Stimulated activated naive CD8-positive, alpha-beta T cell treated with anti-CD3 and anti-CD28 coated beads, Interleukin-15, Interleukin-2, amounts not matched to agents 100 U/mL and 50 U/mL, for 24 hours (primary cell): ENCODE measurements around the gene SLA2.
"Not testable (repeated sequence)": the region's sequence is repeated elsewhere in the genome, so short reads cannot be mapped to it uniquely, and the experiment has no call there.

Experiments
- ATAC-seq: fragments of 150-1000 bp; cut with Tn5 transposase; one replicate; pipeline ENCODE4 v1.10.0; 2021
- DNase-seq: peaks from one replicate; pipeline ENCODE4 v3.0.0; 2021

SLA2 gene

DNA sequence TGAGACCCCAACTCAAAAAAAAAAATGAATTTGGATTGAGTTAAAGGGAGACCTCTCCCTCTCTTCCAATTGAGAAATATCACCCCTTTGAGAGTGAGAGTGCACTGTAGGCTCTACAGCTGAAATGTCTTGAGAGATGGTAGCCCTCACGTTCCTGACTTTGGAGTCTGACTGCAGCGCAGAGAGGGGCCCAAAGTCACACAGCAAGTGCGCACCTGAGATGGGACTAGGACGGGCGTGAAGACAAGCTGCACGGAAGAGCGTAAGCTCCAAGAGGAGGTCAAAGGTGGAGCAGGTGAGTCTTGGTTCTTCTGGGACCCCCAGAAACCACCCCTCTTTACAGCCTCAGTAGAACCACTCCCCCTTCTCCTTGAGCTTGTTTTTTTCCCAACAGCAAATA lies 643 bp downstream of the SLA2 start:
- DNase-seq (no peak), ATAC-seq (no peak)

DNA sequence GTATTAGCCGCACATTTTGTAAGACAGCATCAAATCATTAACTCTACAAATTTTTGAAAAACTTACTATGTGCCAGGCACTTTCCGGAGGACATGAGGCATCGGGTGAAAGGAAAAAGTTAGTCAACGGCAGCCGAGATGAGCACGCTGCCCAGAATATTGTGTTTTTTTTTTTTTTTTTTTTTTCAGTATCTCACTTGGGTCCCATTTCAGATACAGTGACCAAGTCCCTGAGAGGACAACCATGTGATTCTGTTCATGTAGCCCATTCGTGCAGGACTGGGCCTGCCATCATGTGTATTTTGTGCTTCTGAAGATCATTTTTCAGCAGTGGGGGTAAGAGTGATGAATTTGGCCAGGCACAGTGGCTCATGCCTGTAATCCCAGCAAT lies 1.3 kb downstream of the SLA2 start:
- peak; percentile 63 for ATAC-seq
- peak; percentile 51 for DNase-seq

- peak; percentile 83 for ATAC-seq
- DNase-seq: peak; percentile 69
Measured at GRCh38 chr20:36644032-36644705, 1.8 kb downstream of the SLA2 start.

- no peak for DNase-seq
- ATAC-seq: no peak
Measured at GRCh38 chr20:36642136-36642535, 3.9 kb downstream of the SLA2 start.

DNA sequence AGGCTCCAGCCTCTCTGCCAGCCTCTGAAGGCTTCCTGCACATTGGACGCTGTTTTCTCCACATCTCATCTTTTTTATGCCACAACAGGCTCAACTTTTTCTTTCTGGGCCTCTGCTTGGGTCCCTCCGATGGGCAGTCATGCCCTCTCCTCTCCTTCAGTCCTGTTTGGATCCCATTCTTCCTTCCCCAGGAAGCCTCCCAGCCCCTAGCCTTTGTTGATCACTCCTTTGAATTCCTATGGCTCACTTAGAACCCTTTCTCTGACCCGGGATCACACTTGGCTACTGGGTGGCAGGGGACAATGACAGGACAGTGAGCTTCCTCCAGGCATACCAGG lies 4.5 kb downstream of the SLA2 start:
- ATAC-seq (no peak), DNase-seq (no peak)

- not testable (repeated sequence) for ATAC-seq, DNase-seq
Measured at GRCh38 chr20:36638876-36639400, 7.1 kb downstream of the SLA2 start.

- no peak for ATAC-seq
- no peak for DNase-seq
Measured at GRCh38 chr20:36634342-36634741, 11.7 kb downstream of the SLA2 start.

- no peak for DNase-seq
- ATAC-seq: no peak
Measured at GRCh38 chr20:36633285-36633772, 12.7 kb downstream of the SLA2 start.

- DNase-seq (no peak), ATAC-seq (no peak)
Measured at GRCh38 chr20:36632487-36633284, 13.3 kb downstream of the SLA2 start.

DNA sequence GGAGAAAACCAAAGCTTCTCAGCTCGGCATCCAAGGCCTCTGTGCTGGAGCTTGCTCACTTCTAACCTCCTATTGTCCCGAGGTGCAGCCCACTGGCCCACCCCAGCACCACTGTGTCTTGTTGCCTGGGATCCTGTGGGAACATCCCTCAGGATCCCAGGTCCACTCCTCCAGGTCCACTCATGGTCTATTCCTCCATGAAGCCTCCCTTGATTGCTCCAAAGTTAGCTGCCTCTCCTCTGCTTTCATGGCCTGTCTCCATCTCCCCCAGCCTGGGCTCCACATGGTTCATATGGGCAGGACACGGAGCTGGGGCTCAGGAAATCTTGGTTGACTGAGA lies 13.9 kb downstream of the SLA2 start:
- no peak for DNase-seq
- ATAC-seq: no peak

DNA sequence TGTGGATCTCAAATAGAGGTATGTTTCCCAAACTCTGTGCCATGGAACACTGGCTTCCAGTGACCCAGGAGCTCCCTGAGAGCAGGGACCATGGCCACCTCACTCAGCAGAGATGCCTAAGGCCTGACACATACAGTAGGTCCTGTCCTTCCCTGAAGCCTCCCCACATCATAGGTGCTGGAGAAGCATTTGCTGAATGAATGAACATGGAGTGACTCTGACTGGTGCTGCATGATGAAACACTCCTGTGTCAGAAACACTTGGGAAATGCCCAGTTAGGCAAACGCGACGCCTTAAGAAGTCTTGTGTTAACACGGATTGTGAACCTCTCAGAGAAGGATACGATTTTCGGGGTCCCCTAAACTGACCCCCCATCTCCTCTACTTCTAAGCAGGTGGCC lies 14.3 kb downstream of the SLA2 start:
- no peak for DNase-seq
- no peak for ATAC-seq

DNA sequence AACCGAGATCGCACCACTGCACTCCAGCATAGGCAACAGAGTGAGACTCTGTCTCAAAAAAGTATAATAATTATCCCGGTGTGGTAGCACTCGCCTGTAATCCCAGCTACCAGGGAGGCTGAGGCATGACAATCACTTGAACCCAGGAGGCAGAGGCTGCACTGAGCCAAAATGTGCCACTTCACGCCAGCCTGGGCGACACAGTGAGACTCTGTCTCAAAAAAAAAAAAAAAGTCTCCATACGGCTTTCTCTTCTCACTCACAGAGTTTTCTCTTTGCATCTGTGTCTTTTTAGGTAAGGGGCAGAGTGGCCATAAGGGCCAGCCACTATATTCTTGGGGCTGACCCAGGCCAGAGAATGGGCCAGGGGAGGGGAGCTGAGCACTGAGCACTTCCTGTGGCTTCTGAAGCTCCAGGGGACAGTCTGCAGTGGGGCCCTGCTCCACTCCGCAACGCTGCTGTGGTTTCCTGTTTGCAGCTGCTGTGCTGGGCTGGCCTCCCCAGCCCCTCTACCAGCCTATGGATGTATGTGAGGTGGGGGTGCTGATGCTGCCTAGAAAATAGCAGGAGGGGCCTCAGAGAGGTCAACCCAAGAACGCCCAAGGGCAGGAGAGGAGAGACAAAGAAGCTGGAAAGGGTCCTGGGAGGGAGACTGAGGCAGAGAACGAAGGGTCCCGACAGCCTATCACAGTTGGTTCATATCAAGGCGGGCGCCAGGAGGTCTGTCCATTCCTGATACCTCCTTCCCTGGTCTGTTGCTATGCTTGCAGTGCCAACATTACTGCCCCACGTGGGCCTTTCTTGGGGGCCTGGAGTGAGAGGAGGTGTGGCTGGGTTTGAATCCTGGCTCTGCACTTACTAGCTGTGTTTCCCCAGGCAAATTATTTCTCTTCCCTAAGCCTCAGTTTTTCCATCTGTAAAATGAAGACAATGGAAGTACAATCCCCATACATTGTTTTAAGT lies 16.0 kb downstream of the SLA2 start:
- peak; percentile 80 for ATAC-seq

DNA sequence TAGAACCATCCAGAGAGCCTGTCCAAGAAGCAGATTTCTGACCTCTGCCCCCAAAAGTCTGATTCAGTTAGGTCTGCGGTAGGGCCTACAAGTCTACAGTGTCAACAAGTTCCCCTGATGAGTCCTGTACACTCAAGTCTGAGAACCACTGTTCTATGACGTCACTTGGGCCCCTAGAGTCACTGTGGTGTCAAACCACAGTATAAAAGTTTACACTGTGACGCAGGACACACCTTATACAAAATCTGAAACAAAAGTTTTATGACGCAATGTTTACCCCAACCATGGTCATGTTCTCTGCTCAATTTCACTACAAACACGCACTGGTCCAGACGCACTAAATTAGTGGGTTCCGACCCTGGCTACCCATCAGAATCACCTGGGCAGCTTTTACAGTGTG lies 17.9 kb downstream of the SLA2 start:
- no peak for DNase-seq
- peak; percentile 45 for ATAC-seq

More for the DNA sequence above, 16.0 kb downstream of the SLA2 start:
- peak; percentile 63 for DNase-seq

DNA sequence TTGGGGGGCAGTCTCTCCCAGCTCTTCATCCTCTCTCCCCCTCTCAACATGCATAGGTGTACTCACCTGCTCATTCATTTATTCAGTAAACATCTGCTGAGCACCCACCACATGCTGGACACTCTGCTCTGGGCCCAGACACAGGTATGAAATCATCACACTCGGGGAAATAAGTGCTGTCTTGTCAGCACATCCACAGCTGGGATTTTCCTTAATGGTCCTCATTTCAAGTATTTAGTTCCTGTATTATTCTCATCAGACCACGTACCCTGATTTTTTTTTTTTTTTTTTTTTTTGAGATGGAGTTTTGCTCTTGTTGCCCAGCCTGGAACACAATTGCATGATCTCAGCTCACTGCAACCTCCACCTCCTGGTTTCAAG lies 21.1 kb downstream of the SLA2 start:
- ATAC-seq: no peak
- no peak for DNase-seq

- no peak for DNase-seq
- ATAC-seq: no peak
Measured at GRCh38 chr20:36624068-36624943, 21.7 kb downstream of the SLA2 start.

DNA sequence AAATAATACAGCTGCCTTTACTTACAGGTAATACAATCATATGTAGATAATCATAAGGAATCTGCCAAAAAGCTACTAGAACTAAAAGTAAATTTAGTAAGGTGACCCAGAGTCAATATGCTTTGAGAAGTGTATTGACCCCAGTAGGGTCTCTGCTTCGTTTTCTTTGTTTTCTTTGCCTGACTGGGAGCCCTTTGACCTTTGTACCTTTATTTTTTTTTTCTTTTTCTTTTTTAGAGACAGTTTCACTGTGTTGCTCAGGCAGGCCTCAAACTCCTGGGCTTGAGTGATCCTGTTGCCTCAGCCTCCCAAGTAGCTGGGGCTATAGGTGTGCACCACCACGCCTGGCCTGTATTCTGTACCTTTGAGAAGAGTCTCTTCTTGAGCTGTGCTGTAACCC lies 22.6 kb downstream of the SLA2 start:
- DNase-seq: no peak
- ATAC-seq: no peak

DNA sequence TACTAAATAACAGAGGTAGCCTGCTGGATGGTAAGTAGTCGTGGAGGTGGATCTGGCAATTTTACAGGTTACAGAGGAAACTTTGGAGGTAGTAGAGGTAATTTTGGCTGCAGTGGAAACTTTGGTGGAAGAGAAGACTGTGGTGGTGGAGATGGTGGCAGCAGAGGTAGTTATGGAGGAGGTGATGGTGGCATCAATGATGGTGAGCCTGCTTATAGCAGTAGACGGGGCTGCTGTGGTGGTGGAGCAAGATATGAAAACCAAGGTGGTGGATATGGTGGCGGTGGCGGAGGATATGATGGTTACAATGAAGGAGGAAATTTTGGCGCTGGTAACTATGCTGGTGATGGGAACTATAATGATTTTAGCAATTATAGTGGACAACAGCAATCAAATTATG lies 25.1 kb downstream of the SLA2 start:
- ATAC-seq (no peak), DNase-seq (no peak)

DNA sequence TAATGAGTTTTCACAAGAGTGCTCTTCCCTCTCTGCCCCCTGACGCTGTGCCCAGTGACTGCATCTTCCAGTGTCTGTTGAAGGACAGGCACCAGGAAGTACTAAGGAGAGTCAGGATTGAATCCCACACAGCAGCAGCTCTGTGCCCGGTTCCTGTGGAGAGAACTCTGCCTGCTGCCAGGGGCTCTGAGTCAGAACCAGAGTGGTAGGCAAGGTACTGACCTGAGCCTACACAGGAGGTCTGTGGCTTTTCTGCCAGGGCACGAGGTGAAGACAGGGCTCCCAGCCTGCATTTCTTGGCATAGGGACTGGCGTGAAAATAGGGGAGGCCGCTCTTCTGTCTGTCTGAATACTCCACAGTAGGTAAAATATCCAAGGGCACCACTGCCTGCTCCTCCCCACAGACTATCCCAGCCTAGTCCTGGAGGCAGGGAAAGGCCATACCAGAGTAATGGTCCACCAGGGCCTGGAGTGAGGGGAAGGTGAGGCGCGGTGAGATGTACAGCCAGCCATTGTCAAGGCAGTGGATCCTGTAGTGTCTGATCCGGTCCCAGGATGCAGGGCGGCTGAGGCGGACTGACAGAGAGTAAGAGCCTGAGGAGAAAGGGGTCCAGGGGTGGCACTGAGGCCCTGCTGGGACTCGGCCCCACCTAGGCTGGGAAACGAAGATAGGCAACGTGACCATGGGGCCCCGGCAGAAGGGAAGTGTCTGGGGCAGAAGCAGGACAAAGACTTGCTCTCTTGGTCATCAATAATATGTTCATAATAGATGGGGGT lies 31.0 kb downstream of the SLA2 start:
- no peak for ATAC-seq
- no peak for DNase-seq

DNA sequence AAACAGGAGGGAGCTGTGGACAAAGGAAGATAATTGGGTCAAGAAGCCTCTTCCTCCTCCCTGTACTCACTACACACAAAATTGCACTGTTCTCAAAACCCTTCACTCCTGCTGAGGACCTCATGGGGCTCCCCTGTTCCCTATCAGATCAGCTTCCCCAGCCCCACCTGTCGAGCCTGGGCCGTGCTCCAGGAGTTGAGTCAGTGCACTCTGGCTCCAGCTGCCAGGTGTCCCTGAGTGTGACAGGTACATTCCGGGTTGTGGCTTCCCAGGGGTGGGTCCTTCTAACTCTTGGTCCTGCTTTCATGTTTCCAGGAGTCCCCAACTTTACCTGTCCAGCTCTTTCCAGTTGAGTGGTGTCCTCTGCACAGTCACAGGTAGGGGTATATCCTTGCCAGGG lies 32.0 kb downstream of the SLA2 start:
- no peak for ATAC-seq
- DNase-seq: no peak

GRCh38 chr20:36611625-36612024 lies 34.4 kb downstream of the SLA2 start:
- ATAC-seq (no peak), DNase-seq (no peak)

- not testable (repeated sequence) for DNase-seq, ATAC-seq
Measured at GRCh38 chr20:36608388-36608728, 37.6 kb downstream of the SLA2 start.
